Mesenchymal stem cell (in vitro differentiated cells and primary cell): ENCODE results near the gene SCGB1A1.

ENCODE experiments used
- DNase-seq: peaks from one replicate; pipeline ENCODE4 v3.0.0-alpha.2; 2013
- H2AFZ ChIP-seq: one replicate; pipeline ENCODE4 v1.6.1; 2013; ENCODE audit warnings: low read depth, mild to moderate bottlenecking, control low read depth, inconsistent platforms, low read length, moderate library complexity
- H2AK5ac ChIP-seq: 2 replicates; pipeline ENCODE4 v1.6.1; 2013; ENCODE audit warnings: low read length, moderate library complexity, mild to moderate bottlenecking, inconsistent platforms; ENCODE audit not compliant: severe bottlenecking
- H2BK120ac ChIP-seq: one replicate; pipeline ENCODE4 v1.6.1; 2013; ENCODE audit warnings: low read depth, mild to moderate bottlenecking, inconsistent platforms, low read length, moderate library complexity
- H2BK12ac ChIP-seq, 2 experiments: one replicate each; pipeline ENCODE4 v1.6.1; 2013; ENCODE audit warnings: inconsistent platforms in 2 of 2, low read length in 2 of 2, mild to moderate bottlenecking in 2 of 2, moderate library complexity in 2 of 2, control low read depth in 1 of 2
- H2BK15ac ChIP-seq: one replicate; pipeline ENCODE4 v1.6.1; 2013; ENCODE audit warnings: mild to moderate bottlenecking, low read depth, inconsistent platforms; ENCODE audit not compliant: poor library complexity, severe bottlenecking
- H2BK5ac ChIP-seq: 2 replicates; pipeline ENCODE4 v1.6.1; 2013; ENCODE audit warnings: low read depth, mild to moderate bottlenecking, low read length, control low read depth, inconsistent platforms; ENCODE audit not compliant: poor library complexity, severe bottlenecking
- H3K14ac ChIP-seq, 2 experiments: one replicate each; pipeline ENCODE4 v1.6.1; 2013; ENCODE audit warnings: inconsistent platforms in 2 of 2, low read length in 2 of 2, control low read depth in 1 of 2, mild to moderate bottlenecking in 1 of 2, moderate library complexity in 1 of 2
- H3K18ac ChIP-seq, 2 experiments: one replicate each; pipeline ENCODE4 v1.6.1; 2013; ENCODE audit warnings: inconsistent platforms in 2 of 2, low read length in 2 of 2, control low read depth in 1 of 2, low read depth in 1 of 2, mild to moderate bottlenecking in 1 of 2
- H3K23ac ChIP-seq, 2 experiments: one replicate each; pipeline ENCODE4 v1.6.1; 2013; ENCODE audit warnings: inconsistent platforms in 2 of 2, low read length in 2 of 2, mild to moderate bottlenecking in 2 of 2, moderate library complexity in 2 of 2, control low read depth in 1 of 2
- H3K27ac ChIP-seq: 2 replicates; pipeline ENCODE4 v1.5.1; 2013; ENCODE audit warnings: mild to moderate bottlenecking, moderate library complexity, low read length, control low read depth, inconsistent platforms; ENCODE audit not compliant: poor library complexity, severe bottlenecking
- H3K27me3 ChIP-seq, 2 experiments: 2 replicates each; pipeline versions ENCODE4 v1.6.1 to v1.7.0; 2013; ENCODE audit warnings: low read length in 2 of 2, mild to moderate bottlenecking in 2 of 2, moderate library complexity in 2 of 2, control low read depth in 1 of 2, inconsistent platforms in 1 of 2; ENCODE audit not compliant: control insufficient read depth in 1 of 2, insufficient read depth in 1 of 2
- H3K36me3 ChIP-seq, 2 experiments: 2 replicates each; pipeline versions ENCODE4 v1.6.1 to v1.7.0; 2013; ENCODE audit warnings: low read length in 2 of 2, control low read depth in 1 of 2, inconsistent platforms in 1 of 2, low read depth in 1 of 2, mild to moderate bottlenecking in 1 of 2; ENCODE audit not compliant: insufficient read depth in 2 of 2, control insufficient read depth in 1 of 2
- H3K4ac ChIP-seq, 2 experiments: one replicate each; pipeline ENCODE4 v1.6.1; 2013; ENCODE audit warnings: inconsistent platforms in 2 of 2, low read length in 2 of 2, mild to moderate bottlenecking in 2 of 2, moderate library complexity in 2 of 2, control low read depth in 1 of 2, low read depth in 1 of 2
- H3K4me1 ChIP-seq: 2 replicates; pipeline ENCODE4 v1.6.1; 2013; ENCODE audit warnings: low read depth, low read length, control low read depth; ENCODE audit not compliant: control insufficient read depth, insufficient read depth
- H3K4me2 ChIP-seq: 2 replicates; pipeline ENCODE4 v1.6.1; 2013; ENCODE audit warnings: low read length, mild to moderate bottlenecking, inconsistent platforms; ENCODE audit not compliant: poor library complexity, severe bottlenecking
- H3K4me3 ChIP-seq, 2 experiments: 2 replicates each; pipeline versions ENCODE4 v1.5.1 to v1.7.0; 2013; ENCODE audit warnings: low read length in 2 of 2, mild to moderate bottlenecking in 2 of 2, control low read depth in 1 of 2, low read depth in 1 of 2; ENCODE audit not compliant: insufficient read depth in 1 of 2
- H3K79me1 ChIP-seq: replicated peaks from 2 replicates; pipeline ENCODE4 v1.6.1; 2013; ENCODE audit warnings: mild to moderate bottlenecking, control low read depth, low read length, inconsistent platforms; ENCODE audit not compliant: poor library complexity, severe bottlenecking
- H3K9ac ChIP-seq: 2 replicates; pipeline ENCODE4 v1.7.0; 2013; ENCODE audit warnings: mild to moderate bottlenecking, low read length, moderate library complexity
- H3K9me3 ChIP-seq: 2 replicates; pipeline ENCODE4 v1.7.0; 2013; ENCODE audit warnings: mild to moderate bottlenecking, low read length; ENCODE audit not compliant: control insufficient read depth
- H4K8ac ChIP-seq: one replicate; pipeline ENCODE4 v1.6.1; 2013; ENCODE audit warnings: inconsistent platforms, mild to moderate bottlenecking, low read length, moderate library complexity
- H4K91ac ChIP-seq: one replicate; pipeline ENCODE4 v1.6.1; 2013; ENCODE audit warnings: mild to moderate bottlenecking, low read length, inconsistent platforms
- WGBS: methylation state at CpG from one replicate; pipeline ENCODE4 v1.1.7; 2013; ENCODE audit warnings: mixed read lengths; 5-methylcytosine and 5-hydroxymethylcytosine counted together

The SCGB1A1 gene

DNA sequence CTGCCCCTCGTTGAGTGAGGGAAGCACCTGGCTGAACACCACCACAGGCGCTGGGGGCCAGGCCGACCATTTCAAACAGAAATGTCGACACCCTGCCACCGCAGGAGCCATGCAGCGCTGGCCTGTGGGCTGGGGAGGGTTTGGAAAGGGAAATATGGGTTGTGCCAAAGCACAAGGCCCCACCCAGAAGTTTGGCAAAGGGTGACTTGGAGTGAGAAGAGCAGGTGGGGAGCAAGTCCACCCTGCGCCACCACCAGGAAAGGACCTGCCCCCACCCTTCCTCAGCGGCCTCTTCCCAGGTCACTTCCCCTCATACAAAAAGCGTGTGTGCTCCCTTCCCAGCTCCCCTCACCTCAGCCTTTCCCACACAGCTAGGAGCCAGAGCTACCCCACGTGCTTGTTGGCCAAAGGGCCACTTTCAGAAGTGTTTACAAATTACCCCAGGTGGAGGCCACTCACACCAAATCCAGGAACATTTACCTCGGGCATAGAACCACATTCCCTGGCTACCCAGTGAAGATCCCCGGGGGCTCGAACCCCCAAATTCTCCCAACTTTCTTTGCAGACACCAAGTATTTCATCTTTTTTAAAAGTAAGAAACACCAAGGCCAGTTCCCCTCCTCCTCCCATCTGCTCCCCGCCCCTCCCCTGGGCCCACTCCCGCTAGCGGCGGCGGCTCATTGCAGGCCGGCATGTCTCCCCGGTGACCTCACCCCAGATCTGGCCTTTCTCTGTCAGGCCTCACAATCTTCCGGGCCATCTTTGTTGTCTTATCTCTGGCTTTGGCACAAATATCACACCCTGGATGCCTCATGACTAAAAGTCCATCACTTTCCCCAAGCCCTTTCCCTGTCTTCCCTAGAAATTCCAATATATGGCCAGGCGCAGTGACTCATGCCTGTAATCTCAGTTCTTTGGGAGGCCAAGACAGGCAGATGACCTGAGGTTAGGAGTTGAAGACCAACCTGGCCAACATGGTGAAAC, 20.5 kb upstream of the SCGB1A1 start:
- Histone ChIP-seq H3K9me3 (no peaks in the 10 kb centered on the region), H2BK120ac (no peak overlapping the region), H3K4ac (peak overlapping the region; percentile 39 to 41), H3K79me1 (peaks cover 5% of the 10 kb centered on the region), H2AFZ (no peak overlapping the region), H2BK12ac (peak overlapping the region; percentile 59 to 69), H3K18ac (peak overlapping the region in 1 of 2 experiments; percentile 69), H3K14ac (peak overlapping the region in 1 of 2 experiments; percentile 19), H3K27me3 (no peaks in the 10 kb centered on the region), H3K36me3 (no peaks in the 10 kb centered on the region), H2BK5ac (no peak overlapping the region), H3K4me1 (peaks cover 22% of the 10 kb centered on the region), H3K23ac (peak overlapping the region in 1 of 2 experiments; percentile 65), H3K27ac (no peak overlapping the region), H2AK5ac (peak overlapping the region; percentile 80), H3K4me2 (no peak overlapping the region), H4K8ac (peak overlapping the region; percentile 5), H2BK15ac (peak overlapping the region; percentile 41), H3K4me3 (no peak overlapping the region), H3K9ac (peak overlapping the region; percentile 17), H4K91ac (peak overlapping the region; percentile 71)
- WGBS, result 59% methylated on average over 22 of the region's 22 CpGs
- DNase-seq, result peak; percentile 62

DNA sequence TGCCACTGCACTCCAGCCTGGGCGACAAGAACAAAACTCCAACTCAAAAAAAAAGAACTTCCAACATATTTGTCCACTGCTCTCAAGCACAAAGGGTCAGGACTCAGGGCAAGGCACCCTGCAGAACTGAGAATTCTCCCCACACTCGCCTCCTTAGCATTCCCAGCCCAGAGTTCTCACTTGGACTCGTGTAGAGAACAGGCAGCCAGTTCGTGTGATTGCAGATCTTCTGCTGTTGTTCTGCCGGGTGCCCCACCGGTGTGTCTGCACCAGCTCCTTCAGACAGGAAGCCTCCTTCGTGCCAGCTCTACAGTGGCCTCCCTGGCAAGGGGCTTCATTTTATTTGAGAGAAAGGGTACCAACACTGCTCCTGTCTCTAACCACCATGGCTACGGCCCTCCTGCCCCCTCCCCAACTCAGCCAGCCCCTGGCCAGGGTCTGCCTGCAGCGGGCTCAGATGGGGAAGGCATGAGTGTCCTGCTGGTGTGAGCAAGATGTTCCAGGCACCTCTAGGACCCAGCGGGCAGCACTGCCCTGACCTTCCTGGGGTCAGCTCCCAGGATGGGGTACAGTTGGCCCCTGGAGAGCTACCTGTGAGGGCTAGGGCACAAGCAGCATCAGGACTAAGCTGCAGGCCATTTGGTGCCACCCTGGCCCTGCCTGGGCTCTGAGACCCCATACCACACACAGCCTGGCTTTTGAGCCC, 19.5 kb upstream of the SCGB1A1 start:
- WGBS, result 66% methylated on average over 9 of the region's 10 CpGs
- H2BK15ac ChIP-seq, result peak overlapping the region; percentile 60
- peak overlapping the region; percentile 90 for H4K91ac ChIP-seq
- H3K18ac ChIP-seq, result peak overlapping the region; percentile 1 to 45
- H2BK5ac ChIP-seq, result no peak overlapping the region
- peak overlapping the region in 1 of 2 experiments; percentile 35 for H3K4me3 ChIP-seq
- peak overlapping the region; percentile 19 for H4K8ac ChIP-seq
- H2BK12ac ChIP-seq, result peak overlapping the region; percentile 40 to 79
- H2AFZ ChIP-seq, result no peak overlapping the region
- H3K9ac ChIP-seq, result peak overlapping the region; percentile 29
- peaks cover 3% of the 10 kb centered on the region for H3K79me1 ChIP-seq
- no peaks in the 10 kb centered on the region for H3K9me3 ChIP-seq
- peaks cover 22% of the 10 kb centered on the region for H3K4me1 ChIP-seq
- no peak overlapping the region for H3K27ac ChIP-seq
- no peaks in the 10 kb centered on the region for H3K27me3 ChIP-seq
- peak overlapping the region in 1 of 2 experiments; percentile 37 for H3K14ac ChIP-seq
- H3K23ac ChIP-seq, result no peak overlapping the region
- H3K4me2 ChIP-seq, result no peak overlapping the region
- H2AK5ac ChIP-seq, result peak overlapping the region; percentile 14
- peak overlapping the region; percentile 21 to 35 for H3K4ac ChIP-seq
- no peaks in the 10 kb centered on the region for H3K36me3 ChIP-seq
- no peak for DNase-seq
- H2BK120ac ChIP-seq, result peak overlapping the region; percentile 76

DNA sequence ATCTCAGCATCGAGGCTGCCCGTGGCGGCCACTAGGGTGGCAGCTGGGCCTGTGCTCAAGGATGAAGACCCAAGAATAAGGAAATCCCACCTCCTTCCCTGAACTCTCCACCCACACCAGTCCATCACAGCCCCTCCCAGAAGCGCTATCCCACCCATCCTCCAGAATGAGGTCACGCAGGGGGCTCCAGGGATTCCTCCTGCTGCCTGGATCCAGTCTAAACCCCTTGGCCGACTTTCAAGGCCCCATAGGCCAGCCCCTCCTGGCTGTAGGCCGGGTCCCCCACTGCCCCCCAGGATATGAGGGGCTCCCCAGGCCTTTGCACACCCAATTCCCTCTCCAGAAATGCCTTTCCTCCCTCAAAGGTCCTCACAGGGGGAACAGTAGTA, 19.0 kb upstream of the SCGB1A1 start:
- Histone ChIP-seq H3K4me3 (peak overlapping the region in 1 of 2 experiments; percentile 18), H3K27ac (no peak overlapping the region), H3K79me1 (no peaks in the 10 kb centered on the region), H3K36me3 (no peaks in the 10 kb centered on the region), H3K4ac (peak overlapping the region in 1 of 2 experiments; percentile 35), H2BK120ac (peak overlapping the region; percentile 80), H4K91ac (peak overlapping the region; percentile 90), H3K27me3 (no peaks in the 10 kb centered on the region), H4K8ac (no peak overlapping the region), H3K14ac (peak overlapping the region in 1 of 2 experiments; percentile 37), H3K9ac (peak overlapping the region; percentile 29), H3K23ac (no peak overlapping the region), H2BK5ac (no peak overlapping the region), H3K9me3 (no peaks in the 10 kb centered on the region), H2BK12ac (peak overlapping the region; percentile 40 to 55), H3K4me2 (no peak overlapping the region), H2AK5ac (peak overlapping the region; percentile 14), H2AFZ (no peak overlapping the region), H2BK15ac (peak overlapping the region; percentile 83), H3K18ac (no peak overlapping the region), H3K4me1 (peaks cover 20% of the 10 kb centered on the region)
- WGBS, result 72% methylated on average over 7 of the region's 7 CpGs
- DNase-seq, result no peak

DNA sequence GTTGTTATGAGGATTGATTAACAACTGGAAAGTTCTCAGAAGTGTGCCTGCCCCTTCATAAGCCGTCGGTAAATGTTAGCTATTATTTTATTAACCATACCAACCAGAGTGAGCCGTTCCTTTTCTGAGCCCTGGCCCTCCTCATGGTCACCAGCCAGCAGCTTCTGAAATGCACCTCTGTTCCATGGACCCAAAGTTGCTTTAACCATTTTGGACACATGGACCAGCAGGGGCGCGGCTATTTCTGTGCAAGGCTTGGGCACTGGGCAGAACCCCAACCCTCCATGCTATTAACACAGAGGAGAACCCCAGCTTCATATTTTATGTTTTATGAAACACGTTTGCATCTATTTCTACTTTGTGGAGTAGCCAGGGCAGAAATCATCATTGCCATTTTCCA, 18.6 kb upstream of the SCGB1A1 start:
- H3K9me3 ChIP-seq, result no peaks in the 10 kb centered on the region
- H2AK5ac ChIP-seq, result no peak overlapping the region
- peak overlapping the region in 1 of 2 experiments; percentile 26 for H3K4ac ChIP-seq
- H3K36me3 ChIP-seq, result no peaks in the 10 kb centered on the region
- peak overlapping the region; percentile 29 for H3K9ac ChIP-seq
- DNase-seq, result no peak
- no peak overlapping the region for H3K23ac ChIP-seq
- H2BK5ac ChIP-seq, result no peak overlapping the region
- H3K79me1 ChIP-seq, result no peaks in the 10 kb centered on the region
- peak overlapping the region in 1 of 2 experiments; percentile 18 for H3K4me3 ChIP-seq
- H2BK120ac ChIP-seq, result no peak overlapping the region
- H2BK15ac ChIP-seq, result no peak overlapping the region
- H2BK12ac ChIP-seq, result peak overlapping the region in 1 of 2 experiments; percentile 11
- H4K8ac ChIP-seq, result no peak overlapping the region
- H4K91ac ChIP-seq, result no peak overlapping the region
- H3K27me3 ChIP-seq, result no peaks in the 10 kb centered on the region
- H2AFZ ChIP-seq, result no peak overlapping the region
- peaks cover 18% of the 10 kb centered on the region for H3K4me1 ChIP-seq
- no peak overlapping the region for H3K14ac ChIP-seq
- no peak overlapping the region for H3K27ac ChIP-seq
- H3K18ac ChIP-seq, result no peak overlapping the region
- H3K4me2 ChIP-seq, result no peak overlapping the region
- WGBS, result 96% methylated on average over 6 of the region's 6 CpGs
